ENCODE measurements around the gene RBFOX2. TPM values are rescaled to one million over a fixed set of nuclear protein-coding genes. Genes with fewer than 3 reads are reported as not detected.
A peak's percentile ranks its signal among the peaks of the same experiment; 100 is the strongest.

RBFOX2 gene
- total RNA-seq, 2 experiments from 2014 or later: 1.9 to 2.4 TPM

GRCh38 chr22:35930933-35931332, 97.7 kb downstream of the RBFOX2 start:
- H3K4me3 ChIP-seq (ENCODE audit: low read length): no peak overlapping the region
- intact Hi-C loops (cut with DNase I, micrococcal nuclease): no loop called here
- POLR2A ChIA-PET: no interaction called here
- Mint-ChIP-seq H3K27me3 (no peaks in the 10 kb centered on the region), H3K4me3 (no peak overlapping the region), H3K9me3 (no peaks in the 10 kb centered on the region), H3K36me3 (ENCODE audit: low read depth) (no peaks in the 10 kb centered on the region), H3K4me1 (ENCODE audit: low read depth) (no peaks in the 10 kb centered on the region), H3K27ac (no peak overlapping the region)
- DNase-seq: peak in 2 of 14 experiments; percentile 16 to 17
- no peaks in the 10 kb centered on the region for H3K4me1 ChIP-seq (ENCODE audit: insufficient read depth, low read length)
- no peak overlapping the region for H3K27ac ChIP-seq (ENCODE audit: low read depth in 1 of 2, low read length in 2 of 2)
- no peak for ATAC-seq (ENCODE audit: poor library complexity)
- no peaks in the 10 kb centered on the region for H3K36me3 ChIP-seq (ENCODE audit: insufficient read depth, low read length)
- CTCF ChIA-PET: no interaction called here
- no peaks in the 10 kb centered on the region for H3K9me3 ChIP-seq (ENCODE audit: control insufficient read depth in 1 of 2, insufficient read depth in 1 of 2, low read length in 2 of 2)
- TF ChIP-seq CTCF (IDR thresholded peaks at IDR 0.05): no peak
- peaks cover 0 to 2% of the 10 kb centered on the region in 2 experiments for H3K27me3 ChIP-seq (ENCODE audit: control insufficient read depth in 1 of 2, insufficient read depth in 2 of 2, low read length in 2 of 2)

- no peak overlapping the region for H3K27ac ChIP-seq (ENCODE audit: low read depth in 1 of 2, low read length in 2 of 2)
- no peak for DNase-seq
- no peak overlapping the region for H3K4me3 ChIP-seq (ENCODE audit: low read length)
- intact Hi-C loops (cut with DNase I, micrococcal nuclease): no loop called here
- H3K4me1 ChIP-seq (ENCODE audit: insufficient read depth, low read length): no peaks in the 10 kb centered on the region
- H3K27me3 ChIP-seq (ENCODE audit: control insufficient read depth in 1 of 2, insufficient read depth in 2 of 2, low read length in 2 of 2): peaks cover 0 to 2% of the 10 kb centered on the region in 2 experiments
- H3K36me3 Mint-ChIP-seq (ENCODE audit: low read depth): no peaks in the 10 kb centered on the region
- ChIA-PET CTCF (interaction anchor here (0.5 kb wide), 1 partner anchor 1429 kb away, joined by 3 read pairs; no protein-coding TSS in a partner anchor), POLR2A (no interaction called here)
- no peaks in the 10 kb centered on the region for H3K9me3 Mint-ChIP-seq
- no peak overlapping the region for H3K4me3 Mint-ChIP-seq
- no peaks in the 10 kb centered on the region for H3K36me3 ChIP-seq (ENCODE audit: insufficient read depth, low read length)
- no peaks in the 10 kb centered on the region for H3K27me3 Mint-ChIP-seq
- ATAC-seq (ENCODE audit: poor library complexity): no peak
- TF ChIP-seq CTCF (IDR thresholded peaks at IDR 0.05): no peak
- H3K27ac Mint-ChIP-seq: no peak overlapping the region
- H3K9me3 ChIP-seq (ENCODE audit: control insufficient read depth in 1 of 2, insufficient read depth in 1 of 2, low read length in 2 of 2): no peaks in the 10 kb centered on the region
- H3K4me1 Mint-ChIP-seq (ENCODE audit: low read depth): no peaks in the 10 kb centered on the region
Observed at GRCh38 chr22:35928285-35928798, 100.3 kb downstream of the RBFOX2 start.

GRCh38 chr22:35923026-35923425, 105.6 kb downstream of the RBFOX2 start:
- ChIA-PET POLR2A (no interaction called here), CTCF (no interaction called here)
- no peak for ATAC-seq (ENCODE audit: poor library complexity)
- H3K27ac ChIP-seq (ENCODE audit: low read depth in 1 of 2, low read length in 2 of 2): no peak overlapping the region
- H3K4me3 ChIP-seq (ENCODE audit: low read length): no peak overlapping the region
- Mint-ChIP-seq H3K9me3 (no peaks in the 10 kb centered on the region), H3K27ac (no peak overlapping the region), H3K4me1 (ENCODE audit: low read depth) (no peaks in the 10 kb centered on the region), H3K27me3 (no peaks in the 10 kb centered on the region), H3K4me3 (no peak overlapping the region), H3K36me3 (ENCODE audit: low read depth) (no peaks in the 10 kb centered on the region)
- no peak for TF ChIP-seq CTCF (IDR thresholded peaks at IDR 0.05)
- no peaks in the 10 kb centered on the region for H3K36me3 ChIP-seq (ENCODE audit: insufficient read depth, low read length)
- no peaks in the 10 kb centered on the region for H3K4me1 ChIP-seq (ENCODE audit: insufficient read depth, low read length)
- H3K9me3 ChIP-seq (ENCODE audit: control insufficient read depth in 1 of 2, insufficient read depth in 1 of 2, low read length in 2 of 2): no peaks in the 10 kb centered on the region
- no peaks in the 10 kb centered on the region for H3K27me3 ChIP-seq (ENCODE audit: control insufficient read depth in 1 of 2, insufficient read depth in 2 of 2, low read length in 2 of 2)
- intact Hi-C loops (cut with DNase I, micrococcal nuclease): loop anchor here (5.0 kb wide), 2 partner anchors 199 to 491 kb away; no protein-coding TSS in a partner anchor
- DNase-seq: no peak
